SU-DHL-6 (cell line): Measurements from ENCODE around the gene C1orf35.

ENCODE experiments used
- CTCF ChIP-seq: fragments of 200-600 bp; sonication (generic); IDR thresholded peaks from one replicate; pipeline ENCODE4 v1.5.1; 2017; ENCODE audit warnings: antibody characterized with exemption, mild to moderate bottlenecking, low read length, moderate library complexity; ENCODE audit not compliant: insufficient read depth, poor library complexity, severe bottlenecking
- EZH2phosphoT487 ChIP-seq: fragments of 200-600 bp; sonication (generic), shearing (Covaris generic); conservative IDR thresholded peaks from 2 replicates; pipeline ENCODE4 v1.6.1; 2018; ENCODE audit warnings: mild to moderate bottlenecking, antibody characterized with exemption, low read length, moderate library complexity, mixed read lengths

GRCh38 chr1:228107636-228108035 lies 4.5 kb upstream of the C1orf35 start:
- TF ChIP-seq CTCF: no peak
- no peak for TF ChIP-seq EZH2phosphoT487
